SK-N-SH treated with all-trans-retinoic acid at 6 μM for 48 hours (cell line): ENCODE results near the gene TMEM245.

Source experiments
- PPARA ChIP-seq: fragments of 250-450 bp; sonication (Bioruptor Pico); IDR thresholded peaks from 2 replicates; pipeline ENCODE4 v1.5.0; 2020; ENCODE audit warnings: mild to moderate bottlenecking, borderline replicate concordance
- RARB ChIP-seq: fragments of 250-450 bp; sonication (Bioruptor Pico); IDR thresholded peaks from 2 replicates; pipeline ENCODE4 v1.8.0; 2021; ENCODE audit warnings: mild to moderate bottlenecking, moderate library complexity
- TCF4 ChIP-seq: fragments of 250-450 bp; sonication (Bioruptor Pico); IDR thresholded peaks from 2 replicates; pipeline ENCODE4 v1.8.0; 2021; ENCODE audit warnings: mild to moderate bottlenecking, moderate library complexity, borderline replicate concordance
- ZFP3 ChIP-seq: fragments of 250-450 bp; sonication (Bioruptor Pico); IDR thresholded peaks from 2 replicates; pipeline ENCODE4 v1.5.0; 2020; ENCODE audit warnings: mild to moderate bottlenecking, moderate library complexity
- ZFP30 ChIP-seq: fragments of 450-650 bp; formaldehyde crosslinking; IDR thresholded peaks from 2 replicates; pipeline ENCODE4 v1.5.0; 2022; ENCODE audit warnings: mild to moderate bottlenecking, moderate library complexity
- TF ChIP-seq, protein P1 (sequence below): fragments of 250-450 bp; sonication (Bioruptor Pico); IDR thresholded peaks from 2 replicates; pipeline ENCODE4 v1.8.0; 2020; ENCODE audit warnings: mild to moderate bottlenecking, moderate library complexity, borderline replicate concordance
- TF ChIP-seq, protein P2 (sequence below): fragments of 250-450 bp; sonication (Bioruptor Pico); IDR thresholded peaks from 2 replicates; pipeline ENCODE4 v1.5.1; 2020; ENCODE audit warnings: low read depth, mild to moderate bottlenecking, moderate library complexity

DNA sequence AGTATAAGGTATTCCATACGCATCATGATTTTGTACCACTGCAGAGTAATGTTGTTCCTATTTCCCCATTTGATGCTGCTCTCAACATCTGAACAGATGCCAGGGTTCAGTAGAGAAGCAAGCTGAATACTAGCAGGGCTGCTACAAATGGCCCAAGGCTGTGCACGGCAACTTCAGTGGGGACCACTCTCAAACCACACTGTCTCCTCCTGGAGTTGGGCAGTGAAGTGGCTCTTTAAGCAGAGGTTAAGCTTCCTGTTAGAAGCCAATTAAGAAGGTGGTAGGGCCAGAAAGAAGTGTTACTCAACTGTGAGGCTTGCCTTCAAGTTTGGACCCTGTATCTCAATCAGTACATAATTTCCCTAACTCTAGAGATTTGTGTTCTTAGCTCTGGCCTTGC is 32.0 kb downstream of the TMEM245 start:
- TF ChIP-seq ZFP30 (CRISPR knock-in tag), result no peak
- TF ChIP-seq, protein P1, sequence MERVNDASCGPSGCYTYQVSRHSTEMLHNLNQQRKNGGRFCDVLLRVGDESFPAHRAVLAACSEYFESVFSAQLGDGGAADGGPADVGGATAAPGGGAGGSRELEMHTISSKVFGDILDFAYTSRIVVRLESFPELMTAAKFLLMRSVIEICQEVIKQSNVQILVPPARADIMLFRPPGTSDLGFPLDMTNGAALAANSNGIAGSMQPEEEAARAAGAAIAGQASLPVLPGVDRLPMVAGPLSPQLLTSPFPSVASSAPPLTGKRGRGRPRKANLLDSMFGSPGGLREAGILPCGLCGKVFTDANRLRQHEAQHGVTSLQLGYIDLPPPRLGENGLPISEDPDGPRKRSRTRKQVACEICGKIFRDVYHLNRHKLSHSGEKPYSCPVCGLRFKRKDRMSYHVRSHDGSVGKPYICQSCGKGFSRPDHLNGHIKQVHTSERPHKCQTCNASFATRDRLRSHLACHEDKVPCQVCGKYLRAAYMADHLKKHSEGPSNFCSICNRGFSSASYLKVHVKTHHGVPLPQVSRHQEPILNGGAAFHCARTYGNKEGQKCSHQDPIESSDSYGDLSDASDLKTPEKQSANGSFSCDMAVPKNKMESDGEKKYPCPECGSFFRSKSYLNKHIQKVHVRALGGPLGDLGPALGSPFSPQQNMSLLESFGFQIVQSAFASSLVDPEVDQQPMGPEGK (CRISPR knock-in tag), result no peak
- no peak for TF ChIP-seq ZFP3 (CRISPR knock-in tag)
- no peak for TF ChIP-seq TCF4
- TF ChIP-seq PPARA (CRISPR knock-in tag), result no peak
- TF ChIP-seq, protein P2, sequence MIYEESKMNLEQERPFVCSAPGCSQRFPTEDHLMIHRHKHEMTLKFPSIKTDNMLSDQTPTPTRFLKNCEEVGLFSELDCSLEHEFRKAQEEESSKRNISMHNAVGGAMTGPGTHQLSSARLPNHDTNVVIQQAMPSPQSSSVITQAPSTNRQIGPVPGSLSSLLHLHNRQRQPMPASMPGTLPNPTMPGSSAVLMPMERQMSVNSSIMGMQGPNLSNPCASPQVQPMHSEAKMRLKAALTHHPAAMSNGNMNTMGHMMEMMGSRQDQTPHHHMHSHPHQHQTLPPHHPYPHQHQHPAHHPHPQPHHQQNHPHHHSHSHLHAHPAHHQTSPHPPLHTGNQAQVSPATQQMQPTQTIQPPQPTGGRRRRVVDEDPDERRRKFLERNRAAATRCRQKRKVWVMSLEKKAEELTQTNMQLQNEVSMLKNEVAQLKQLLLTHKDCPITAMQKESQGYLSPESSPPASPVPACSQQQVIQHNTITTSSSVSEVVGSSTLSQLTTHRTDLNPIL (CRISPR knock-in tag), result no peak
- no peak for TF ChIP-seq RARB (CRISPR knock-in tag)
